NAMALWA (cell line): ENCODE measurements around the gene SLC5A3.
A peak's percentile ranks its signal among the peaks of the same experiment; 100 is the strongest.

Experiments
- DNase-seq: peaks from one replicate; pipeline ENCODE4 v3.0.0-alpha.2; 2015; ENCODE audit warnings: low spot score

Gene SLC5A3

DNA sequence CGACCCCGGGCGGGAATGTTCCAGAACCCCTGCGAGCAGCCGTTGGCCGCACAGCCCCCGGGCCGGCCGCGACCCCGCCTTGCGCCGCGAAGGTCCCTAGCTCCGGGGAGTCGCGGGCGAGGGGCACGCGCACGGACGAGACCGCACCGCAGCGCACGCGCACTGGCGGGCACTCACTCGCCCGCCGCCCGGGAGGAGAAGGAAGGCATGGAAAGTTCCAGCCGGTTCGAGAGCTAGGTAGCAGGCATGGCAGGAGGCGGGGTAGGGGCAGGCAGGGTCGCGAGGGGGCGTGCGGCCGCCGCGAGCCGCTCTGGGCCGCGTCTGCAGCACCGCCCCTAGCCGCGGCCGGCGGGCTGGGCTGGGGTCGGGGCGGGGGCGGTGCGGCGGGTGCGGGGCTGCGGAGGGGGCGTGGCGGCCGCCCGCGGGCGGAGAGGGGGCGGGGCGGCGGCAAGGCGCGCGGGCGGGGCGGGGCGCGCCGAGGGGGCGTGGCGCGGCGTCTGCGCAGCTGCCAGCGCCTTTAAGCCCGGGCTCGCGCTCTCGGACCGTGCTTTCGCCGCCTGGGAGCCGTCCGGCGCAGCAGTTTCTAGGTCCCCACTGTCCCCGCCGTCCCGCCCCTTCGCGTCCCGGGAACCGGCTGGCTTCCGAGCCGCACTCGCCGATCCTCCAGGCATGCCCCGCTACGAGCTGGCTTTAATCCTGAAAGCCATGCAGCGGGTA is at the start of gene SLC5A3, which contains the start of gene MRPS6:
Gene SLC5A3, plus strand, starts transcription at position 547 of the 717 bp plus-strand sequence. CDS start 21,621 bp downstream, outside the sequence.
Gene MRPS6, plus strand, starts transcription at position 547 of the 717 bp plus-strand sequence. Its CDS starts 123 bp downstream, at position 670.
- peak; percentile 78 for DNase-seq

DNA sequence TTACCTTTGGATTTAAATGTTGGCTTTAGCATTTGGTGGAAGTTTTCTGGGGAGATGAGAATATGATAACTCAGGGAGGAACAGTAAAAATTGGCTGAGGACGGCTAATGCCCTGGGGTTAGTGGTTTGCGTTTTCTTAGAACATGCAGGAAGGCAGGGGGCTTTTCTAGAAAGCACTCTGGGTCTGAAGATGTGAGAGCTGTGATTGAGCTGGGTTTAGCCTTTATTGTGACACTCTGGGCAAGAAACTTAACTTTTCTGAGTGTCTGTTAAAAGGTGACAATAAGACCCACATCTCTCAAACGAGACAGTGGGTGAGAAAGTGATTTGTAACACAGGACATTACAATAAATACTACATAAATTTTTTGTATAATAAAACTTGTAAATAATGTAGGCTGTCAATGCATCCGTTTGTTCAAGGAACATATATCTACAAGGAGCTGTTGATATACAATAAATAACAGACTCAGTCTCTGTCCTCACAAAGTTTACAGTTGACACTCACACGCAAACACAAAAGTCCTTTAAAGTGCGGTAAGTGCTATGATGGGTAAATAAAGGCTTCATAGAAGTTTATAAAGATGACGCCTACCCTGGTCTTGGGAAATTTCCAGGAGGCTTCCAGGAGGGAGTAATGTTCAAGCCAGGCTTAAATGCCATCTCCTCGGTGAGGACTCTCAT is 49.5 kb upstream of the SLC5A3 start:
- no peak for DNase-seq

DNA sequence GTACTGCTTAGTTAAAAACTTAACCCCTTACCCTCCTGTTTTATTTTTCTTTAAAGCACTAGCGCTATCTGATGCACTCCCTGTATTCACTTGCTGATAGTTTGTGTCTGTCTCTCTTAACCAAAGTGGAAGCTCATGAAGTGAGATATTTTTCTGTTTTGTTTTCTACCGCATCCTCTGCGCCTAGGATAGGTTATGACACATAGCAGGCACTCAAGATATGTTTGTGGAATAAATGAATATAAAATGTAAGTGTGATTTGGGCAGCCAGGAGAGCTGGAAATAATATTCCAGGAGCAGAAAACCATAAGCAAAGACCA is 49.0 kb upstream of the SLC5A3 start:
- DNase-seq, result no peak

DNA sequence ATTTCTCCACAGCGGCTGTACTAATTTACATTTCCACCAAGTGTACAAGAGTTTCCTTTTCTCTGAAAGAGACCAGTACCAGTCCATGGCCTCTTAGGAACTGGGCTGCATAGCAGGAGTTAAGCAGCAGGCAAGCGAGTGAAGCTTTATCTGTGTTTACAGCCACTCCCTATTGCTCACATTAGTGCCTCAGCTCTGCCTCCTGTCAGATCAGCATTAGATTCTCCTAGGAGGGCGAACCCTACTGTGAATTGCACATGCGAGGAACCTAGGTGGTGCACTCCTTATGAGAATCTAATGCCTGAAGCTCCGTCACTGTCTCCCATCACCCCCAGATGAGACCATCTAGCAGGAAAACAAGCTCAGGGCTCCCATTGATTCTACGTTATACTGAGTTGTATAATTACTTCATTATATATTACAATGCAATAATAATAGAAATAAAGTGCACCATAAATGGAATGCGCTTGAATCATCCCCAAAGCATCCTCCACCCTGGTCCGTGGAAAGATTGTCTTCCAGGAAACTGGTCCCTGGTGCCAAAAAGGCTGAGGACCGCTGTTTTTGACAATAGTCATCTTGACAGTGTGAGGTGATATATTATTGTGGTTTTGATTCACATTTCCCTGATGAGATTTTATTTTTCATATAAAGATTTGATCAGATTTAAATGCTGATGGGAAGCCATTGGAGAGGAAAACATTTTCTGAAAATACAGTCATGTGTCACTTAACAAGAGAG is 45.5 kb upstream of the SLC5A3 start:
- DNase-seq, result no peak

DNA sequence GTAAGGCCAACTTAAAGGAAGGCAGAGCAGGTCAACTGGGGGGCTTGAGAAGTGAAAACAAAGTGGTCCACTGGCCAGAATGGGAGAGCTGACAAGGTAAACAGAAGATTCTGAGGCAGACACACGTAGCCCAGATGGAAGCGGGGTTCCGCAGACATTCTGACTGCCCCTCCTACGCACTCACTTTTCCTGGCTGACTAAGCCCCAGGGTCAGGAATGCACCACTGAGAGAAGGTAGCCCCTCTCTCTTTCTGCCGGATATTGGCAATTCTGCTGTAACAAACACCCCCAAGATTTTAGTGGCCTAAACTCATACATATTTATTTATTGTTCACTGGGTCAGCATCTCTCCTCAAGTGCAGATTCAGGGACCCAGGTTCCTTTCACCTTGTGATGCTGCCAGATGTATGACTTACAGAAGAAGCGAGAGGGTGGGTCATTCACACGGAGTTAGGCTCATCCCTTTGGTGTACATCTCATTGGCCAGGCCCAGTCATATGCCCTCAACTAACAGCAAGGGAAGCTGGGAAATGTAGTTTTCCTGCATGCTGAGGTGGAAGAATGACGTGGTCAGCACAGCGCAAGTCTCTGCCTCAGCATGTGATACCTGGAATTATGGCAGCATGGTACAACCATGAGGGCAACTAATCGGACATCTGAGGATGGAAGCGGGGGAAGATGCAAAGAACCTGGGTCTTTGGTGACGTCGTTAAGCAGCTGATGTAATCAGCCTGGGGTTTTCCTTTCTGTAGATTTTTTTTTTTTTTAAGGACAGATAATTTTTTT is 43.4 kb upstream of the SLC5A3 start:
- peak; percentile 92 for DNase-seq

DNA sequence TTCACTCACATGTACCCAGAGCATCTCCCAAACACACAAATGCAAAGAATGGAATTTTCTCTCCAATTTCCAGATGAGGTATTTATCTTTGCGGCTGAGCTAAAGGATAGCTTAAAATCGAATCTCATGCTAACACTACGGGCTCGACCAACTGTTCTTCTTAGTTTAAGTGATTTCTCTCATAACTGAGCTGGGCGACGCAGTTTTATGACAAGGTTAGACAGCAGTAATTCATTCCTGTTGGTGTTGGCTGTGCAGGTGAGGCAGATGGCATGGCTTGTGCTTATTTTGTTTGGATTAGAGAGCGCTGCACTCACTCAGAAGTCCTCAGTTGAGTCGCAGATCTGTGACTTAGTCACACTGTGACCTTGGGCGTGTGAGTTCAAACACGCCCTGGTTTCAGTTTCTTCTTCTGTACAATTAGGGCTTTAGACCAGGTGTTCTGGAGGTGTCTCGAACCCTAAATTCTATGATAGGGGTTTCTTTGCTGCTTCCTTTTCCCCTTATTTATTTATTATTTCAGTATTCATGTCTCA is 41.5 kb upstream of the SLC5A3 start:
- DNase-seq, result no peak

DNA sequence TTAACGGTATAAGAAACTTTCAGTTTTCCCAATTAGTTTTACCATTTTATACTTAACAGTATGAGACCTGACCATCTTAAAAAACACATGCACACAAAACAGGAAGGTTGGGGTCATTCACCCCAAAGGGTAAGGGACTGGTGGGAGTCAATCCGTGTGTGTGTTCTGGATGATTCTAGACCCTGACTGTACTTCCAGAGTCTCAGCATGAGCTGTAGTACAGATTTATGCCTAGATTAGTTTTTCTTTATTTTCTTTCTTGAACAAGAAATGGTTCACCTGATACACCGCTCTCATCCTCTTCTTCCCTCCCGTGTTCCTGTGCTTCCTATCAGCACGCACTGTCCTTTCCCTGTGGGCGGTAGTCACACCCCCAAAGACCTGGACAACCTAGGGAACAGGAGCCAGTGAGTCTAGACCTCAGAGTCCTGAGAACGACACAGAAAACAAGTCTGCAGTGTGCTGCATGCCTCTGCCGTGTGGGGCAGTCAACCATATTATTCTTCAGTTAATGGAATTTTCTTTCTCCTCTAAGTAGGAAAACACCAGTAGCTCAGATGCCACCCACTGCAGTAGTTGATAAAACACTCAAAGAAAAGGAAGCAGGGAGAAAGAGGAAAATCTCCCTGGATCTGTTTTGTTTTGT is 38.9 kb upstream of the SLC5A3 start:
- no peak for DNase-seq

DNA sequence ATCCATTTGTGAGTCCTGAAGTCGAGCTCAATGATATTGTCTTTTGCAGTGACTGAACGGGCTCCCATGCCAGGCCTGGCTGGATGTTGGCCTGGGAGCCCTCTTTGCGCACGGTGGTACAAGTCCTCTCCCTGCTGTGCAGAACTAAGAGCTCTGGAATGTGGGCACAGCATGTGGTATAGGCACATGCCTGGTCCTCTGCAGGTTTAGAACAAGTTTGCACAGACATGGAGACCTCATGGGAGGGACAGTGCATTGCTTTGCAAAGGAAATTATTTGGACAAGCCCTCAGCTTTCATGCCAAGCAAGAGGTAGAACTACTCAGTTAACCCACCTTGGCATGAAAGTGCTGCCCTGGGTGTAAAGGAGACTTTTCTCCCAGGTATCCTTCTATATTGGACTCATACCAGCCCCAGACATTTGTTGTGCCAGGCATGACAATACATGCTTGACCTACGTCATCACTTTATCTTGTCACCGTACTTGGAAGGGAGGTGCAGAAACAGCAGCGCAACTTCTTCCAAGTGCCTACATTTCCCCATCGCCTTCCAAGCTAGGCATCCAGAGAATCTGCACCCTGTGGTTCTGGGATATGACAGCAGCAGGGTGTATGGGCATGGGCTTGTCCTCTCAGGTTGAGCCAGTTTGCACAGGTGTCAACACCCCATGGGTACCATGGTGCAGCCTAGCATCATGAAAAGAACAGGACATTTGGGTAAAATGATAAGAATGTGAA is 37.6 kb upstream of the SLC5A3 start:
- DNase-seq, result no peak

DNA sequence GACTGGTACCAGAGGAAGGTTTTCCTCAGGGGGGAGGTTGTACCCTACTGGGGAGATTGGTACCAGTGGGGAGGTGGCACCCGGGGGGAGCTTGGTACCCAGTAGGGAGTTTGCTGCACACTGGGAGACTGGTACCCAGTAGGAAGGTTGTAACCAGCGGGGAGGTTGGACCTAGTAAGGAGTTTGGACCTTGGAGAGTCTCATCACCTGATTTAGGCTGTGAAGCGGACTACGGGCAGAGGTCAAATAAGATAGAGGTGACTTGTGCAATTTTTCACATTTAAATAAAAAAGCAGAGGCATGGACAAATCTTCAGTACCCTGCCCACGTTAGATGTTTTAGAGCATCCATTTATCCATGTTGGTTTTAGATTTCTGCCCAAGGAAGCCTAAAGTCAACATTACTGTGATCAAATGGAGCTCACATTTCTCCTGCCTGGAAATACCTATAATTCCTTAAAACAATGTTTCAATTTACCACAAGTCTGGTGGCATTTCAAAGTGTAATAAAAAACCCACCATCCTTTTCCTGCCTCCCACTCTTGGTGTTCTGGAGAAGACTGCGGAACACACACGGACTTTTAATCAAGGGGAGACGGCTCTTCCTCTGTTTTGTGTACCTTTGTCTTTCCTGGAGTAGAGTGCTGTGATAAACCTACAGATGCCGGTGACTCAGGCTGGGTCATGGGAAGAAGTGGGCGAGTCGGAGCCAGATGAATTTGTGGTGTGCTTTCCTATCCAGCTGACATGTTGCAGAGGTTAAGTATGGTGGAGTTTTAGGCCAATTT is 36.2 kb upstream of the SLC5A3 start:
- no peak for DNase-seq

DNA sequence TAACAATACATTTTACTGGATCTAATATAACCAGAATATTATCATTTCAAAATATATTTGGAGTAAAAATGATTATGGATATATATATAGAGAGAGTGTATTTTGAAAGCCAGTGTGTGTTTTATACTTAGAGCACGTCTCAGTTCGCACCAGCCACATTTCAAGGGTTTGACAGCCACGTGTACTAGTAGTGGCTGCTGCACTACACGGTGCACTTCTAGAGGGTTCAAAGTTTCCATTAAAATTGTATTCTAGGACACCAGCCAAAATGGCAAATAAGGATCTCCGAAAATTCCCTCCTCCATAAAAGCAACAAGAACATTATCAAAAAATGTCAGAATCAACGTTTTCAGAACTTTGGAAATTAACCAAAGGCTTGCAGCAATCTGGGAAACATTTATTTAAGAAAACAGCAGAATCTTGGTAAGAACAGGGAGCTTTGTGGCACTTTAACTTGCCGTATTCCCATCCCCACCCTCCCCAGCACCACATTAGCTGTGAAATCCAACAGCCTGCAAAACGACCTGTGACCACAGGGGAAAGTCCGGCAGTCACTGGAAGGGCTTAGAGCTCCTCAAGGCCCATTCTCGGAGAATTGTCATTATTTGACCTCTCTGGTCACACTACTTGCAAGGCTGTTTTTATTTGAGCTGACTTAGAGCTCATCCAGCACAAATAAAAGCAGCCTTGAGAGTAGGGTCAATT is 33.5 kb upstream of the SLC5A3 start:
- DNase-seq, result no peak

DNA sequence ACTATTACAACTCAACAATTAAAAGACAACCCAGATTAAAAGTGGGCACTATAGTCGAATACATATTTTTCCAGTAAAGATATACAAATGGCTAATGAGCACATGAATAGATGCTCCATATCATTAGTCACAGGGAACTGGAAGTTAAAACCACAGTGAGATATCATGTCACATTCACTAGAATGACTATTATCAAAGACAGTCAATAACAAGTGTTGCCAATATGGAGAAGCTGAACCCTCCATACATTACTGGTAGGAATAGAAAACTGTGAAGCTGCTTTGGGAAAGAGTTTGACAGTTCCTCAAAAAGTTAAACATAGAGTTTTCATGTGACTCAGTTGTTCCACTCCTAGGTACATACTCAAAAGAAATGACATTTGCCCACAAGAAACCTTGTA is 30.6 kb upstream of the SLC5A3 start:
- DNase-seq, result no peak

DNA sequence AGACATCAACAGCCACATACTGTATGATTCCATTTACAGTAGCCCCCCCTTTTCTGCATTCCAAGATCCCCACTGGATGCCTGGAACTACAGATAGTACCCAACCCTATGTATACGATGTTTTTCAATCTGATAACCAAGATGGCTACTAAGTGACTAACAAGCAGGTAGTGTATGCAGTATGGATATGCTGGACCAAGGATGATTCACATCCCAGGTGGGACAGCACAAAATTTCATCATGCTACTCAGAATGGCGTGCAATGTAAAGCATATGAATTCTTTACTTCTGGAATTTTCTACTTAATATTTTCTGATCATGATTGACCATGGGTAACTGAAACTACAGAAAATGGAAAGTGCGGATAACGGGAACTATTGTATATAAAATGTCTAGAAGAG is 30.0 kb upstream of the SLC5A3 start:
- no peak for DNase-seq

DNA sequence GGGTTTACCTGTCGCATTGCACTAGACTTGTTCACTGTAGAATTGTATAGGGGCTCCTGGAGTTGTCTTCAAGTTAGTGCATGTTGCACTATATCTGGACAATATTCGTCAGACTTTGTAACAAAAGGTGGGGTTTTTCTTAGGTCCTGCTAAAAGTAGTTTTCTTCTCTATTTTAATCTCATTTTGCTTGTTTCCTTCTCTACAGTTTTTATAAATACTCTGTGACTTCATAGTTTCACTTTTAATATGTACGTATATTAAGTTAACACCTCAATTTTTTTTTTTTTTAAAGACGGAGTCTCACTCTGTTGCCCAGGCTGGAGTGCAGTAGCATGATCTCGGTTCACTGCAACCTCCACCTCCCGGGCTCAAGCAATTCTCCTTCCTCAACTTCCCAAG is 26.5 kb upstream of the SLC5A3 start:
- DNase-seq, result no peak

DNA sequence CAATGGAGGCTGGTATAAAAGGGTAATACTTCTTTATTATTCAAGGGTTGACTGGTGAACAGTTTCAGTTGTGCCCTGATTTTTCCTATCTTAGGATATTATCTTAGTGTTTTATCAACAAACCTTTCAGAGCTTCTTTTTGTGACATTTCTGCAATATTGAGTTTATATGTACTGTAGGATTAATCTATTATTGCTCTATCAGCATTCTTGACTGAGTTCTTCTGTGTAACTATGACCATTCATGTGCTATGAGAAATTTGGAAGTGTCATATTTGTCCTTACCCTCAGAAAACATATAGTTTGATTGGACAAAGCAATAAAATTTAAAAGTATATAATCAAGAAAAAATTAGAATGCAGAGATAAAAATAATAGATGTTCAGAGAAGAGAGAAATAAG is 25.5 kb upstream of the SLC5A3 start:
- no peak for DNase-seq

DNA sequence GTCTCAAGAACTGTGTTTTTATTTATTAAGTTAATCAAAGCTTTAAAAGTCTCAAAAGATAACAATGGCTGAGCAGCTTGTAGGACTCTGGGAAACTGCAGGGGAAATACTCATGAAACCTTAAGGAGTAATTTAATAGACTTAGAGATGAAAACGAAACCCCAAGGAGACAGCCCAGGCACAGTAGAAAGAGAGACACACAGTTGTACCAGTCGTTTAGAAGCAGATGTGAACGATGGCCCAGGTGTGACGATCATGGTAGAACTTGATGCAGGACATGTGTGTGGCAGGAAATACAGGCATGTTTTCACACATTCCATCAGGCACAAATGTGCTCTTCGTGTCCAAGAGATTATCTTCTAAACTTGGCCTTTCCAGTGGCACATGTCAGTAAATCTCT is 21.2 kb upstream of the SLC5A3 start:
- no peak for DNase-seq

DNA sequence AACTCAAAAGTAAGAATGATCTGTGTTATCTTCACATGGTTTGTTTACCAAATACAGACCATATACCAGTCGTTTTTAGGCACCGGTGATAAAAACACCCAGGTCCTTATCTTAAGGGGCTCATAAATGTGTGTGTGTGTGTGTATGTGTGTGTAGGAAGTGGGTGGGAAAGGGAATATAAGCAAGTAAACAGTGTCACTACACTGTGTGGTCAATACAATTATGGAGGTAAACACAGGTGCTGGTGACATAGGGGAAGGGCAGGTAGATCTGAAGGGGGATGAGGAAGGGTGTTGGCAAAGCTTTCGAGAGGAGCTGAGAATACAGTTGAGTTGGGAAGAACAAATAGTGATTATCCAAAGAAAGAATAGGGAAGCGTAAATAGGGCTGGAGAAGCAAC is 19.1 kb upstream of the SLC5A3 start:
- no peak for DNase-seq

DNA sequence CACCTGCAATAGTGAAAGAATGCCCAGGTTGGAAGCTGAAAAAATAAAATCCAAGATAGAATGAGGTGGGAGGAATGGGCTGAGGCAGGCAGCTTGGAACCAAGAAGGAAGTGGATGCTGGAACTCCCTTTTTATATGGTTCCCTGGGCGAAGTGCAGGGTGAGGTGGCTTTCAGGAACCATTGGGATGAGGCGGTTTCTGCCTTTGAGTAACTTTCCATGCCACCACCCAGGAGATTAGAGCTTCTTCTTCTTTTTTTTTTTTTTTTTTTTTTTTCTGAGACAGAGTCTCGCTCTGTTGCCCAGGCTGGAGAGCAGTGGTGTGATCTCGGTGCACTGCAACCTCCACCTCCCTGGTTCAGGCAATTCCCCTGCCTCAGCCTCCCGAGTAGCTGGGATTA is 17.8 kb upstream of the SLC5A3 start:
- no peak for DNase-seq

DNA sequence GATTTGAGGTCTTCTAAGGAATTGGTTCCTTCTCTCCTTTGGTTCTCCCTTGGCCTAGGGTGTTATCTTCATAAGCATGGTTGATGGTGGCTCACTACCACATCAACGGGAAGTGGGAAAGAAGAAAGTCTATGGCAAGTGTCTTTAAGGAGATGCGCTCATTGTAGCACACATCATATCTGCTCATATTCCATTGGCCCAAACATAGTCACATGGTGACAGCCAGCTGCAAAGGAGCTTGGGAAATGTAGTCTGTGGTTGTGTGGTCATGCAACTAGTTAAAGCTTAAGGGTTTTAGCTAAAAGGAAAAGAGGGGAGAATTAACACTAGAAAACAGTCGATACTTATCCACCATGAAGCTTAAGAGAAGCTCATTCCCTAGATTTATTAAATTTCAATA is 11.4 kb upstream of the SLC5A3 start:
- DNase-seq, result peak; percentile 81

DNA sequence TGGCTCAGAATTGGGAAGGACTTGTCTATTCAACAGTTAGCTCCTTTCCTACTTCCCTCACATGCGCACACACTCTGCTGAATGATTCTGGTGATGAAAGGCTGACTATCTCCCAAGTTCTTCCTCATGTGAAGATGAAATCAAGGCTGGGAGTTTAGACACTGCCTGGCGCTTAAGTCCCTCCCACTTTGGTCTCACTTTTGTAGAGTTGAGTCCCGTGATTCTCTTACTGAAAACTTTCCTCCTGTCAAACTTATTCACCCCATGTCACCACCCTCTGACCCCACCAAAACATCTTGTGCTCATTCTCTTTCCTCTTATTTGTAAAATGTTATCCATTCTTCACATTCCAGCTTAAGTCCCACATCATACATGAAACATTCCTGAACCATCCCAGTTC is 8.4 kb upstream of the SLC5A3 start:
- no peak for DNase-seq
